ENCODE data around the gene RBBP6.
"Not testable (repeated sequence)": the region's sequence is repeated elsewhere in the genome, so short reads cannot be mapped to it uniquely, and the experiment has no call there.

GRCh38 chr16:24575791-24576190 lies 36.4 kb downstream of the RBBP6 start:
- not testable (repeated sequence) for TF ChIP-seq POLR2A (IDR thresholded peaks at IDR 0.05; ENCODE audit: low read depth, low read length); TAF1 (IDR thresholded peaks at IDR 0.05; ENCODE audit: borderline replicate concordance, low read depth, low read length)
